CD4-positive, alpha-beta T cell treated with Interferon alpha-2 for 1 hour (primary cell): ENCODE measurements around the gene SSBP2.
A peak's percentile ranks its signal among the peaks of the same experiment; 100 is the strongest.

Experiments
- DNase-seq, 2 donors: peaks; one replicate each; pipeline ENCODE4 v3.0.0-alpha.2; 2020 to 2022

The SSBP2 gene

GRCh38 chr5:81751009-81751835, at the start of gene SSBP2:
TSS of gene SSBP2 (minus strand) at chr5:81751097. CDS start at chr5:81751042, 55 bp downstream.
- peak; percentile 98 to 99 for DNase-seq

DNA sequence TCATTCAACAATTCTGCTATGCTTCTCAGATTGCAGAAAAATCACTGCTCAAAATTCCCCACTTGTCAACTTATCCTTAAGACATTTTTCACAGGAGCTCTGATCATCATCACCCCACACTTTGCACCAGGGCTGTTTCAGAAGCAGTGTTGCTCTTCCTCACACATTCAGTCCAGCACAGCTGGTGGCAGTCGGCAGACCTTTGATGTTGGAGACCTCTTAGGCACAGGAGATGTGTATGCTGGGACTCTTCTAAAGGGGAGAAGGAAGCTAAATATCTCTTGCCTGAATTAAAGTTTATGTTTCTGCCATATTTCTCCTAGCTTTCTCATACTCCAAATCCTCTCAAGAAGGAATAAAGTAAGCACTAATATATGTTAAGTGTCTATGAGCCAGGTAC, 44.8 kb upstream of the SSBP2 start:
- no peak for DNase-seq

- no peak for DNase-seq
These were observed 43.3 kb upstream of the SSBP2 start for GRCh38 chr5:81794226-81794625.

- no peak for DNase-seq
These were observed 39.4 kb upstream of the SSBP2 start for GRCh38 chr5:81790336-81790735.

DNA sequence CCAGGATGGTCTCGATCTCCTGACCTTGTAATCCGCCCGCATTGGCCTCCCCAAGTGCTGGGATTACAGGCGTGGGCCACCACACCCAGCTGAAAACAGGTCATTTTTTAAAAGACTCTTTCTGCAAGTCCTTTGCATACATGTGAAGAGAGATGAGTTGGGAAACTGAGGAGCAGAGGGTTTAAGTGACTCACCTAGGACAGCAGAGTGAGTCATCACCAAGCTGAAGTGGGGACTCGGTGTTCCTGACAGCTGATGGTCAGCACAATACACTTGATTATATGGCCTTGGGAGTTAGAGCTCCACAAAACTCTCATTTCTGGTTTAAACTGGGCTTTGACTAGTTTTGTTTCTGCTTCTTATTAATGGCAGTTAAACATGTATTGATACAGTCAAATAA, 38.1 kb upstream of the SSBP2 start:
- no peak for DNase-seq

GRCh38 chr5:81788329-81788728, 37.4 kb upstream of the SSBP2 start:
- DNase-seq = no peak

GRCh38 chr5:81787474-81788242, 36.8 kb upstream of the SSBP2 start:
- DNase-seq = peak in 1 of 2 donors; percentile 1

DNA sequence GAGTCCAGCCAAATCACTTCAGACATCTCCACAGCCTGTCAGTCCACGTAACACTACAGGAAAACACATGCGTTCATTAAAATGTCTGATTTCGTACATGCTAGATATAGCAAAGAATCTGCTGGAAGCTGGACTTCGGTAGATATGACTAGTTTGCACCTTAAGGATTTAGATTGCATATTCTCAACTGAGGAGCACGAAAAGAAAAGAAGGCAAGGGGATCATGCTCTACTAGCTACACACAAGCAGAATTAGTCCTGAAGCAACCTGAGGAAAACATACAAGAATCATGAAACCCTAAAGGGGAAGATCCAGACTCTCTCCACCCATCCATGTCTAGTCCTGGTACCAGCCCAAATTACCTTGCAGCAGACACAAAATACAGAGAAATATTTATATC, 36.1 kb upstream of the SSBP2 start:
- DNase-seq = no peak

GRCh38 chr5:81786496-81786895, 35.6 kb upstream of the SSBP2 start:
- DNase-seq = no peak

DNA sequence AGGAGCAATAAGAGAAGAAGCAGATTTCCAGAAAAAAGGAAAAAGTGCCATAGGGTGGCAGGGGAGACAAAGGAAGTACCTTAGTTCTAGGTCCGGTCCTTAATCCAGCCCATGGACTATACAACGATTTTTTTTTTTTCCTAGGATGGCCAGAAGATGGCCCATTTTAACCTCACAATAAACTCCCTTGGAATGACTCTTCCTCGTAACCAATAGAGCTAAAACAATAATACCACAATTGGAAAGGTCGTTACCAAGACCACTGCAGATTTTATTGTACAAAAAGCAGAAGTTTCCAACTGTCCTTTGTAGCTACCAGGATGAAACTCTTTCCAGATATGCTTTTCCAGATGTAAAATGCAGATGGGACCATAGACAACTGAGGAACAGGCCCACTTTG, 34.4 kb upstream of the SSBP2 start:
- no peak for DNase-seq

DNA sequence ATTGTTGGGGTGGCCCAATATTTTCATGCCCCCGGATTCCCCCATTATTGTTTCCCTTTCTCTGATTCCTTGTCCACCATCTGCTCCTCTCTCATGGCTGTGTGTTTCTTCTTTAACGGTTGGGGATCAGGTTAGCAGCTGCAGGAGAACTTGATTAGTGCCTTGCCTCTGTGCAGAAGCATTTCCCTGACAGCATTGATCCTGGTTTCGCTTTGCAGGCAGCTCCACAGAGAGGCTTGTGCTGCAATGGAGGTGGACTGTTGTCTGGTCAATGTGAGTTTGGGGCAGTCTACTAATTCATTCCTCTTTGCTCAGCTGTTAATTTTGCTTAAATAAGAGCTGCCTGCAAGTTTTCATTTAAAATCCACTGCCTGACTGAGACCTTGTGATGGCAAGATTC, 32.5 kb upstream of the SSBP2 start:
- no peak for DNase-seq

GRCh38 chr5:81782811-81783210, 31.9 kb upstream of the SSBP2 start:
- no peak for DNase-seq

GRCh38 chr5:81779916-81780266, 29.0 kb upstream of the SSBP2 start:
- peak in 1 of 2 donors; percentile 6 for DNase-seq

- peak; percentile 26 to 52 for DNase-seq
These were observed 28.4 kb upstream of the SSBP2 start for GRCh38 chr5:81779125-81779915.

- DNase-seq = peak in 1 of 2 donors; percentile 1
These were observed 27.7 kb upstream of the SSBP2 start for GRCh38 chr5:81778642-81779041.

- no peak for DNase-seq
These were observed 25.4 kb upstream of the SSBP2 start for GRCh38 chr5:81776258-81776657.

DNA sequence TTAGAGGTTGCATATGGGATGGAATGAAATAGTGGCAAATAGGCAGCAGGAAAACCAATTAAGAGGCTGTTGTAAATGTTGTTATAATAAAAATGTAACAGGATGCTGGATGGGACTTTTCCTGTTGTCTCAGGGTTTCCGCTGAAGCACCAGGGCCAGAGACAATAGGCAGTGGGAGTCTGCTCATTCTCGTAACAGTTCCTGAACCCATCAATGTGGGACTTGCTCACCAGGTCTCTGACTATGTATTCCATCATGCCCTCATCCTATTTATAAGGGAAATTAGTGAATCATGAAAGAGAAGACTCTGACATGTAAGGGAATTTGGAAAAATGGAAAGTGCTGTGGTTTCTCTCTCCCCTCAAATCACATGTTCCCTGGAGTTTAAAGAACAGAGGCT, 23.5 kb upstream of the SSBP2 start:
- no peak for DNase-seq

DNA sequence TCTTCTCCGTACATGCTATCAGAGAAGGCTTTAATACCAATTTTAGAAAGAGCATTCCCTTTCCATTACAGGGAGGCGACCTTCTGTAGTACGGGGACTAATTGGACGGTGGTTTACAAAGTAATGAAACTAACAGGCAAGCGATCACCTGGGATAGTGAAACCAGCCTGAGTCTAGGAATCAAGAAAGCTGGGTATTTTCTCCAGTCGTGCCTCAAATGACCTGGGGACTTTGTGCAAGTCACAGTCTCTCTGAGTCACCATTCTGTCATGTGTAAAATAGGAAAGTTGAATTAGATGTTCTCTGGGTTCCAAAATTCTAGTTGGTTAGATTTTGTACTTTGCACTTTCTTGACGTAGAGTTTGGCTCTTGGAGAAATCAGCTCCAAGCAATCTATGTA, 22.7 kb upstream of the SSBP2 start:
- DNase-seq = no peak

- no peak for DNase-seq
These were observed 22.3 kb upstream of the SSBP2 start for GRCh38 chr5:81773161-81773560.

DNA sequence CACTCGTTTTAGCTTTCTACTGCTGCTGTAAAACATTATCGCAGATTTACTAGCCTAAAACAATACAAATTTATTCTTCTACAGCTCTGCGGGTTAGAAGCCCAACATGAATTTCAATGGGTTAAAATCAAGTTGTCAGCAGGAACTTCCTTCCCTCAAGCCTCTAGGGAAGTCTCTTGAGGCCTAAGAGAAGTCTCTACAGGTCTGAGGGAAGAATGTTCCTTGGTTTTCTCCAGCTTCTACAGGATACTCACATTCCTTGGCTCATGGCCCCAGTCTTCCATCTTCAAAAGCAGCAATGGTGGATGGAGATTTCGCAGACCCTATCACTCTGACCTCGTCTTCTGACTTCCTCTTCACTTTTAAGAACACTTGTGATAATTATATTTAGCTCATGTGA, 21.6 kb upstream of the SSBP2 start:
- no peak for DNase-seq

GRCh38 chr5:81768935-81769452, 18.1 kb upstream of the SSBP2 start:
- no peak for DNase-seq

- no peak for DNase-seq
These were observed 17.0 kb upstream of the SSBP2 start for GRCh38 chr5:81767938-81768337.

GRCh38 chr5:81767097-81767496, 16.2 kb upstream of the SSBP2 start:
- no peak for DNase-seq
